ENCODE data around the gene BCAS1.
"Not testable (repeated sequence)": the region's sequence is repeated elsewhere in the genome, so short reads cannot be mapped to it uniquely, and the experiment has no call there.

The BCAS1 gene

DNA sequence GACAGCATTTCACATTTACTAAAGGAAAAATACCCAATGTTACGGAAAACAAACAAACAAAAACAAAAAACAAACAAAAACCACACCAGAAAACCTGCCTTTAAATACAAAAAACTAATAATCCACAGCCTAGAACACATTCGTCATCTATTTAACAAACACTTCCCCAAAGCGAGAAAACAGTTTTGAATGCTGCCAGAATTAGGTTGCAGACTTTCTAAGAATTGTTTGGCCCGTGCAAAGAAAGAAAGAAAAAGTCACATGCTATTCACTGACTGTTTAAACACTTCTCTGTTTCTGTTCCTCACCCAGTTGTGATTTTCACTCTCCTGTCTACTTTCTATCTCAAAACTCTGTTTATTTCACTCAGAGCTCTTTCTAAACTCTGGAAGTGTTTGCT, 52.5 kb downstream of the BCAS1 start:
- no peak for DNase-seq (ENCODE audit: low read depth)

DNA sequence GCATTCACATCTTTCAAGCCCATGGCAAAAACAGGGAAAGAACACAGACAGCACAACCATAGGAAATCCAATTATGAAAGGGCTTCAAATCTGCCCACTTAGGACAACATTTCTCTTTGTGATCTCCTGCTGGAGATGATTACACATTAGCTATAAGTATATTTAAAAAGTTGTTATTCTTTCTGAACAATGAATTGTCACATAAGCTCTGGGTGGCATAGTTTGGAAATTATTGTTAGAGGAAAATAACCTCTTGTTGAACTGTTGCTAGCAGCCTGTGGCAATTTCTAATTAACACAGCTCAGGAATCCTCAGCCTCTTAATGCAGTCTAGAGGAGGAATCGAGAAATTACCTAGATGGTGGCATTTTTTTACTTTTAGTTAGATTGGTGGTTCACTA, 54.9 kb downstream of the BCAS1 start:
- no peak for DNase-seq (ENCODE audit: low read depth)

- no peak for DNase-seq (ENCODE audit: low read depth)
Measured at GRCh38 chr20:54014293-54014926, 56.0 kb downstream of the BCAS1 start.

DNA sequence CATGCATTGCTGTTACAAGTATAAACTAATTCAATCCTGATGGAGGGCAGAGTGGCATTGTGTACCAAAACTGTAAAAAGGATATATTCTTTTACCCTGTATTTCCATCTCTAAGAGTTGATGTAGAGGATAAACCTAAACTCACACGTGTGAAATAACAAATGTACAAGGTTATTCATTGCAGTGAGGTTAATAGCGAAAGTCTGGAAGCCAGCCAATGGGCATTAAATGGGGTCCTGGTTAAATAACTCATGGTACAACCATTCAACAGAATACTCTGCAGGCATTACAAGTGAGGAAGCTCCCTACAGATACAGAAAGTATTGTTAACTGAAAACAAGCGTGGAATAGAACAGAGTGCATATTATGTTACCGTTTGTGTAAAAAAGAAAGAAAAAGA, 56.9 kb downstream of the BCAS1 start:
- DNase-seq (ENCODE audit: low read depth) = no peak

DNA sequence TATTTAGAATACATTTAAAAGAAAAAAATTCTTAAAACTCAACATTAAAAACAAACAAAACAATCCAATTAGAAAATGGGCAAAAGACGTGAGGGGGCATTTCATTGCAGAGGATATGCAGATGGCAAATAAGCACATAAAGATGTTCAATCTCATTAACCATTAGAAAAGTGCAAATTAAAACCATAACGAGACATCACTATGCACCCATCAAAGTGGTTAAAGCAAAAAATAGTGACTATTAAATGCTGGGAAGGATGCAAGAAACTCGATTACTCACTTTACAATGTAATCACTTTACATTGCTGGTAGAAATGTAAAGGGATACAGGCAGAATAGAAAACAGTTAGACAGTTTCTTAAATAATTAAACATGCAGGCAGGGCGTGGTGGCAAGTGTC, 59.0 kb downstream of the BCAS1 start:
- no peak for DNase-seq (ENCODE audit: low read depth)

GRCh38 chr20:54006216-54006615, 64.2 kb downstream of the BCAS1 start:
- not testable (repeated sequence) for DNase-seq (ENCODE audit: low read depth)

DNA sequence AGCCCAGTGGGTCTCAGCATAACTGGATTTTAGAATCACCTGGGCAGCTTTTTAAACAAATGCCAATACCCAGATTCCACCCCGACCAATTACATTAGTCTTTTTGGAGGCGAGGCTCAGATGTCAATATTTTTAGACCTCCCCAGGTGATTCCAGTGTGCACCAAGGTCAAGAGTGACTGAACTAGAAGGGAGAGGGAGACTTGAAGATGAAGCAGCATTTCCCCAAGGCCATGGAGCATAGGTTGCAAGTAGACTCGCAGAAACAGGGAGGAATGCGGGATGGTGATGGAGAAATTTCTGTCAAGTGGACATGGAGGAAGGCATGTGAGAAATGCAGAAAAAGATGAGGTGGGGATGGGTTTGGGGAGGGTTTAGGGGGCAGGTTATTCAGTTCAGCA, 64.9 kb downstream of the BCAS1 start:
- no peak for DNase-seq (ENCODE audit: low read depth)

GRCh38 chr20:54004445-54004844, 65.9 kb downstream of the BCAS1 start:
- no peak for DNase-seq (ENCODE audit: low read depth)

DNA sequence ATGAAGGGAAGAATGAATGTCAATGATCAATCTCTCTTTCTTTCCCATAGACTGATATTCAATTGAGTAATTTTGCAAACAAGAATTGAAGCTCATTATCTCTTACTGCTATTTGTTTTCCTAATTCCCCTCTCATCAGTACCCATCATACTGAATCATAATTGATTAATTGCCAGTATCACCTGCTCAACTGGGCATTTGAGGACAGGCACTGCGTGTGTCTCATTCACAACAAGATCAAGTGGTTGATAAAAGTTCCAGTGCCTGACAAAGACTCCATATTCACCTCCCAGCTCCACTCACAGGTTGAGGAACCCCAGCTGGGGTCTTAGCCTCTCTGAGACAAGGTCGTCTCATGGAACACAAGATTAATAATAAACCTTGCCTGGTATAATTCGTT, 67.7 kb downstream of the BCAS1 start:
- no peak for DNase-seq (ENCODE audit: low read depth)

DNA sequence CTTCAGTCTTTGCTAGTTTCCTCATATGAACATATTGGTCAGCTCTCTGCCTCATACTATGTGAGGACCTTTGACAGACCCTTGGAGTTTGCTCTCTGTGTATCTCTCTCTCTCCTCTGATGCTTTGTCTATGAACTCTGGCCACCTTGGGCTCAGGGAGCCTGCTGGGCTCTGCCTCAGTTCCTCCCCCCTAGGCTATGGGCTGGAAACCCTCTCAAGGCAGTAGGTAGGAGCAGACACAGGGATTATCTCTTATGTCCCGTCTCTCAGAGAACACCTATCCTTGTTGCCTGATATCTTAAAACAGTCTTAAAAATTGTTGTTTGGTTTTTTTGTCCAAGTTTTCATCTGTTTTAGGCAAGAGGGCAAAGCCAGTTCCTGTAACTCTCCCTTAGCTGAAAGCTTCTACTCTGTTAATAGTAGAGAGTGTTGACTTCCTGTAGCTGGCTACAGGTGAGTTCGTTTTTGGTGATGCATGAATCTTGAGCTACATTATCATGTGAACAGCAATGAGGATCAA, 68.3 kb downstream of the BCAS1 start:
- no peak for DNase-seq (ENCODE audit: low read depth)

GRCh38 chr20:54000914-54001313, 69.5 kb downstream of the BCAS1 start:
- DNase-seq (ENCODE audit: low read depth) = no peak

GRCh38 chr20:54000262-54000661, 70.1 kb downstream of the BCAS1 start:
- no peak for DNase-seq (ENCODE audit: low read depth)

GRCh38 chr20:53999077-53999476, 71.3 kb downstream of the BCAS1 start:
- no peak for DNase-seq (ENCODE audit: low read depth)

GRCh38 chr20:53996584-53997486, 73.6 kb downstream of the BCAS1 start:
- no peak for DNase-seq (ENCODE audit: low read depth)

DNA sequence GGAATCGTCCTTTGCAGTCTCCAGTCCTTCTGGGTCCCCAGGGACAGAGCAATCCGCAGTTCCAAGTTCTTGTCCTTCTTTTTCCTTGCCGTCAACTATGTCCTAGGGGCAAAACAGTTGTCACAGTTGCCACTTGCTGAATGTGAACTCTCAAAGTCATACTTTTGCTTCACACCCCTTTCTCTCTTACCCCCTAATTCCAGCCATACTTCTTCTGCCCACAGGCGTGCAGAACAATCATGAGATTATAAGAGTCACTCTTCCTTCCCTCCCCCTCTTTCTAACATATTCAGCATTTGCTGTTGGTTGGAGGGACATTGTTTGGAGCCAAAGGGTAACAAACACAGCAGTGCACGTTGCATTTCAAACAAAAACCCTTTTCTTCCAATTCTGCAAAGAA, 74.4 kb downstream of the BCAS1 start:
- DNase-seq (ENCODE audit: low read depth) = no peak

GRCh38 chr20:53994088-53994487, 76.3 kb downstream of the BCAS1 start:
- no peak for DNase-seq (ENCODE audit: low read depth)

DNA sequence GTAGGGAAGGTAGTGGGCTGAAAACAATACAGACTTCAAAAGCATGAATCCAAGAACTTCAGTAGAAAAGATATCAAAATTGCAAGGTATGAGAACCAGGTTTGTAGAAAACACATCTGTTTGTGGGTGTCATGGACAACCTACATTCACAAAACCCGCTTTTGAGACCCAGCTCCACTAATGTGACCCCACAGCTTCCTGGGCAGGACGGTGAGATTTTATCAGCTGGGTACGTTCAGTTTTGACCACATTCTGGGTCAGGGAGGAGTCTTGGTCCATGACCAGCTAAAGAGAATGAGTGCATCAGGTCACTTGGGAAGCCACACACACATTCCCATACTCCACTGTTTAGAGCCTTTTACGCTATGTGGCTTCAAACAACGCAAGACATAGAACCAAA, 77.1 kb downstream of the BCAS1 start:
- no peak for DNase-seq (ENCODE audit: low read depth)

DNA sequence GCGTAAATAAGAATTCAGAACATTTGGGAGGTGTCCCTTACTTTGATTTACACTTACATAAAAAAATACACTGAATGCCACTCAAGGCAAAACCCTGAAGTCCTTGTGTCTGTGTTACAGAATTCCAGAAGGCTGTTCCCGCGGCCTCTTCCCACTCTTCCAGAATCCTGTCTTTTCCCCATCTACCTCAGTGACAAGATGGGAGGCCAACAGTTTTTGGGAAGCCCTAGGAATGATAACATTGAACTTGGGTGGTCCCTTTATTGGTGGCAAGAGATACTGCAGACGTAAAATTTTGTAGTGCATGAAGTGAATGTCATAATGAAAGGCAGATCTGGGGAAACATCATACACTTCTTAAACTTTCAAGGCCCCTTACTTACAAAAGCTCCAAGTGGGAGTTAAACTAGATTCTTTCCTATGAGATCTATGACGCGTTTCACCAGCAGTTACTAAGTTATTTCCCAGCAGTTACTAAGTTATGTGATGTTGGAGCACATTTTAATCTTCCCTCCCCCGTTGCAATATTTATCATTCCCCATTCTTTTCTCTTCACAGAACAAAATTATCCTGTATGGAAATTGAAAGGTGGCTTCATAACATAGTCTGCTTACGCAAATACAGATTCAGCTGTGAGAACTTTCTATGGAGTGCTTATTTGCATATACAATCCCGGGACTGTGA, 79.5 kb downstream of the BCAS1 start:
- no peak for DNase-seq (ENCODE audit: low read depth)

DNA sequence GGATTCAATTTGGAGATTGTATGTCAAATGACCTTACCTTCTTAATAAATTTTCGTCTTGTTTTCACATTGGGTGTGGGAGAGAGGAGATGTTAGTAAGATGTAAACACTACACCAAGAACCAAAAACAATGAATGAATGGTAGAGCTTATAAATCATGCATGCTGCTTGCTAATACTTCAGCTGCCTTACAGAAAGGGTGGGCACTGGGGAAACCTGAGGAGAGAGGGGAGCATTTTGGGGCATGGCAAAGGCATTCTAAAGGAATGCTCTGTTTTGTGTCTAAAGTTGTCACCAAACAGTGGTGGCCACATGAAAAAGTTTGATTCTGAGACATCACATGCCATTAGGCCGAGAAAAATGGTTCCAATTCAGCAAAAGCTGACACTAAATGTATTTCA, 80.4 kb downstream of the BCAS1 start:
- DNase-seq (ENCODE audit: low read depth) = no peak

DNA sequence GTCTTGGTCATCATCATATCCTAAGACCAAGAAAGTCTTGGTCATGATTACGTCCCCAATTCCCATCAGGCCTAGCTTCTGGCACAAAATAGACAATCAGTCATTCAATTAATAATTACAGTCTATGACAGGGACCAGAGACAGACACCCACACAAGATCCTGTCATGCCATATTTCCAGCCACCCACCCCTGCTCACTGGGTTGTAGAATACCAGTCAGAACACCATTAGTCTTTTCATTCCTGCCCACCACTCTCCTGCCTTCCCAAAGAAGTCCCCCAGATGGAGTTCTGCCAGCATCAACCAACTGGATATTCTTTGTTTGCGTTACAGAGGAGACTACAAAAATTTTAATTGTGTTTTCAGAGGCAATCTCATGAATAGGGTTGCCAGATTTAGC, 81.0 kb downstream of the BCAS1 start:
- no peak for DNase-seq (ENCODE audit: low read depth)

DNA sequence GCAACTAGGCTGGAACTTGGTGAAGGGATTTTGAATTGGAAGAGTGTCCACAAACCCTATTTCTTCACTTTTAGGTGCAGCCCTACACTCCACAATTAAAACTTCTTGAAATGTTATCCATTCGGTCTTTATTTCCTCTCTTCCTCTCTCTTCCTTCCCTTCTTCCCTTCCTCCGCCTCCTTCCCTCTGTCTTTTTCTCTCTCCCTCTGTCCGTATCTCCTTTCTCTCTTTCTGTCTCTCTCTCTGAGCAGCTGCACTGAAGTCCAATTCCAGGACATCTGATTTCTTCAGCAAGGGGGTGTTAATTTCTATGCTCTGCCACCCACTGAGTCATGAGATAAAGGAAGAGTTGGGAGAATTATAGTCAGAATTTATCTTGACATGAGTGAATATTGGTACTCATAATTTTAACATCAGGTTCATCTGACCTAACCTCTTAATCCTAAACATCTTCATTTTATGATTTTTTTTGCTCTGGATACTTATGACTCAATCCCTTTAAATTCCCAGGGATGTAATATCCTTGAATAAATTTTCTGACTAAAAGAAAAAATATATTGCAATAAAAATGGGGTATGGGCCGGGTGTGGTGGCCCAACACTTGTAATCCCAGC, 84.2 kb downstream of the BCAS1 start:
- no peak for DNase-seq (ENCODE audit: low read depth)

DNA sequence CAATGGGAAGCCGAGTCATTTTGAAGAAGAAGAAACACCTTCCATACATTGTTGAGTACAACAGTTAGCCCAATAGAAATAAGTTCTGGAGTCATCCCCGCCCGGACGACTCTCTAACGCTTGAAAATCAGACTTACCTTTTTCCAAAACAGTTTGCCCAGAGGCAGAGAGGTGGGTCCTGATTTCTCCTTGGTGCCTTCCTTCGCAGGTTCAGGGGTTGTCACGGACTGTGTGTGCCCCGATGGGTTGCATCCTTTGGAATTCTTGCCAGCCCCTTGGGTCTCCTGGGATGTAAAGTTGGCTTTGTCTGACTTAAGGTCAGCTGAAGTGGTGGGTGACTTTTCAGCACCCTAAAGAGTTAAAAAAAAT, 85.3 kb downstream of the BCAS1 start:
- DNase-seq (ENCODE audit: low read depth) = no peak
